Measurements from ENCODE around the gene PKMYT1.

DNA sequence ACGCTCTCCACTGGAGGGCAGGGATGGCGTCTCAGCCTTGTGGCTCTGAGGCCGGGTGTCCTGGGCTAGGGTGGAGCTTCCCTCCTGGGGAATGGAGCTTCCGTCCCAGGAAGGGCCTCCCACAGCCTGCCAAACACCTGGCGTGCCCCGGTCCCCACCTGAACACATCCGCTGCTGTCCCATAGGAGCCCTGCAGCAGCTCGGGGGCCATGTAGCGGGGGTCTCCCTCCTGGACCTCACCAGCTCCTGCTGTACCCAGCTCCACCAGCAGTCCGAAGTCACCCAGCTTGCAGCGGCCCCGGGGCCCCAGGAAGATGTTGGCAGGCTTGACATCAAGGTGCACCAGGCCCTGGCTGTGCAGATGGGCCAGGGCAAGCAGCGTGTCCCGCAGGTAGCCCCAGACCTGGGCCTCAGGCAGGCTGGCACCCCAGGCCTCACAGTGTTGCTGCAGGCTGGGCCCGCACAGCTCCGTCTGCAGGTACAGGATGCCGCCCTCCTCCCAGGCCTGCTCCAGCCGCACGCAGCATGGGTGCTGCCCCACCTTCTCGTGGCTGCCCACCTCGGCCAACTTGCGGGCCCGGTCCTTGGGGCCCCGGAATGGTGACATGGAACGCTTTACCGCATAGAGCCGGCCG, 5.0 kb downstream of the PKMYT1 start:
- TF ChIP-seq EZH2 (IDR thresholded peaks at IDR 0.05; ENCODE audit: insufficient read depth, poor library complexity, severe bottlenecking), result no peak
- no peak for TF ChIP-seq EZH2phosphoT487 (IDR thresholded peaks at IDR 0.05; ENCODE audit: insufficient read depth, low read depth)
